Measurements from ENCODE around the gene ALDH18A1.

The ALDH18A1 gene

GRCh38 chr10:95573527-95573926 lies 83.0 kb downstream of the ALDH18A1 start:
- DNase-seq = no peak
- Mint-ChIP-seq H3K9me3 (no peaks in the 10 kb centered on the region), H3K4me3 (peak overlapping the region; percentile 6), H3K36me3 (ENCODE audit: low read depth) (no peaks in the 10 kb centered on the region), H3K4me1 (peaks cover 37% of the 10 kb centered on the region), H3K27ac (peak overlapping the region; percentile 46), H3K27me3 (ENCODE audit: low read depth, poor library complexity) (no peaks in the 10 kb centered on the region)
- TF ChIP-seq CTCF (IDR thresholded peaks at IDR 0.05) = no peak

DNA sequence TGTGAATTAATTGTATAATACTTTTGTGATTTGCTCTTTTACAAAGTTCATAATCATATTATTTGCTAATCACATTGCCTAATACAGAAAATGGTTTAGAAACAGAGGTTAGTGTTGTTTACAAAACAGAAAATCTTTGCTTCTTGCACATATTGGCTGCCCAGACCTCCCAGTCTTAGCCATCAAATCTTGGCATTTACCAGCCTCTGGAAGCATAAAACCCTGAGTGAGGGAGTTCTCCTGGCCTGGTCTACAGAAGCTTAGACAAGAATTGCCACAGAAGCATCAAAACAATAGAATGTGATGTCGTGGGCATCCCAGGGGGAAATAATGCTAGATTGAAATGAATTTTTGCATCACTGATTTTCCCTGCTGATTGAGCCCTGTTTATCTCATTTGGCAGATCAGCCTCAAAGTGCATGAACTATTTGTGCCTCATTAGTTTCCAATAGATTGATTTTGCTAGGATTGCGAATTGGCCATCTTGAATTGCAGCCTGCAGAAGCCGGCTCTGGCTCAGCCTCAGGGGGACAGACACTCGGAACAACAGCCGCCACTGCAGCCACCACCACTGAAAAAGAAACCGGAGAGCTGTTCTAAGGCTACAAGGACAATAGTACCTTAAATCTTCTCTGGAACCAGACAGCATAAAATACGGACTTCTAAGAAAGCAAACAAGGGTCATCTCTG lies 84.2 kb downstream of the ALDH18A1 start:
- Mint-ChIP-seq H3K4me3 (peak overlapping the region; percentile 71), H3K9me3 (no peaks in the 10 kb centered on the region)

GRCh38 chr10:95571390-95571789 lies 85.1 kb downstream of the ALDH18A1 start:
- Mint-ChIP-seq H3K9me3 (no peaks in the 10 kb centered on the region), H3K27ac (no peak overlapping the region), H3K4me3 (no peak overlapping the region), H3K27me3 (ENCODE audit: low read depth, poor library complexity) (no peaks in the 10 kb centered on the region), H3K36me3 (ENCODE audit: low read depth) (no peaks in the 10 kb centered on the region), H3K4me1 (peaks cover 43% of the 10 kb centered on the region)
- no peak for TF ChIP-seq CTCF (IDR thresholded peaks at IDR 0.05)
- no peak for DNase-seq

More for the DNA sequence above, 84.2 kb downstream of the ALDH18A1 start:
- Mint-ChIP-seq H3K27ac (peak overlapping the region; percentile 90), H3K4me1 (peaks cover 42% of the 10 kb centered on the region), H3K27me3 (ENCODE audit: low read depth, poor library complexity) (no peaks in the 10 kb centered on the region), H3K36me3 (ENCODE audit: low read depth) (no peaks in the 10 kb centered on the region)
- TF ChIP-seq CTCF (IDR thresholded peaks at IDR 0.05) = no peak
- DNase-seq = no peak

DNA sequence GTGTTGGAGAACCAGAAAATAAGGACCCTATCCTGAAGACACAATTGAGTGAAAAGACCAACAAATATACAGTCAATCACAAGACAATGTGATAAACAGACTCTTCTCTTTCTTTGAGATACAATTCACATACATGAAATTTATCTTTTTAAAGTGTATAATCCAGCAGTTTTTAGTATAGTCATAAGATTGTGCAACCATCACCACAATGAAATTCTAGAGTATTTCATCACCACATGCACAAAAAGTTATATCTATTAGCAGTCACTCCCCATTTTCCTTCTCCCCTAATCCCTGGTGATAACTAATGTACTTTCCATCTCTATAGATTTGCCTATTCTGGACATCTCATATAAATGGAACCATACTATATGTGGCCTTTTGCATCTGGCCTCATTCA lies 87.1 kb downstream of the ALDH18A1 start:
- H3K27ac Mint-ChIP-seq = no peak overlapping the region
- no peaks in the 10 kb centered on the region for H3K27me3 Mint-ChIP-seq (ENCODE audit: low read depth, poor library complexity)
- no peaks in the 10 kb centered on the region for H3K36me3 Mint-ChIP-seq (ENCODE audit: low read depth)
- DNase-seq = no peak
- H3K4me3 Mint-ChIP-seq = no peak overlapping the region
- H3K9me3 Mint-ChIP-seq = no peaks in the 10 kb centered on the region
- peaks cover 60% of the 10 kb centered on the region for H3K4me1 Mint-ChIP-seq
- no peak for TF ChIP-seq CTCF (IDR thresholded peaks at IDR 0.05)

DNA sequence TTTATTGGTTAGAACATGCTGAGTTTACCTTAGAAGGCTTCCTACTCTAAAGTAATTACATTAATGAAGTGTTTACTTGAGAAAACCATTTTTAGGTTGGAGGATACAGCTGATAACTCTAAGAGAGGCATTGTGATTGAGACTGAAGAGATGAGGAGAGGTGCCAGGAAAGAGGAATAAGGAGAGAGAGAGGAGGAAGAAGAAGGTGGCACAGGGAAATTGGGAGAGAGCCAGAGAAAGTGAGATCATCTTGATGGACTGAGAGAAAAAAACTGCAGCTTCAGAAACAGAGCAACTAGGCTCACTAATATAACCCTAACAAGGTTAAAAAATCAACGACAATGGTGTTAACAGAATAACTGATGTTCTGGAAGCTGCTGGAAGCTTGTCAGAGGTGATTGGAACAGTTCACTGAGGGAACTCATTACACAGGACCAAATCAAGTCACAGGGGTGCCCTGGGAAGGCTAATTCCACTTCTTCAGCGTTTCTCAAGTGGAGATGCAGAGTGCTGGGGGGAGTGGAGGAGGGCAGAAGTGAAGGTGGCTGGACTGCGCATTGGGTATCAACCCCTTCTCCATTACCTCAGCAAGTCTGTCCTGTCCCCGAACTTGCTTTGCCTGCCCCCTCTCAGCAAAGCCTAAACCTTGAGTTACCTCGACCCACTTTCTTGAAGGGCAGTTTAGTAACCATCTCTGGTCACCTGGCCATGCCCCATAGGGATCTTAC lies 88.4 kb downstream of the ALDH18A1 start:
- H3K36me3 Mint-ChIP-seq (ENCODE audit: low read depth) = no peaks in the 10 kb centered on the region
- no peaks in the 10 kb centered on the region for H3K9me3 Mint-ChIP-seq
- peaks cover 52% of the 10 kb centered on the region for H3K4me1 Mint-ChIP-seq
- no peak for TF ChIP-seq CTCF (IDR thresholded peaks at IDR 0.05)
- no peak for DNase-seq
- no peaks in the 10 kb centered on the region for H3K27me3 Mint-ChIP-seq (ENCODE audit: low read depth, poor library complexity)
- H3K4me3 Mint-ChIP-seq = no peak overlapping the region
- H3K27ac Mint-ChIP-seq = no peak overlapping the region
